Posterior cingulate gyrus (tissue), 11 donors: Measurements from ENCODE around the gene RFX7.
"Not testable (repeated sequence)": the region's sequence is repeated elsewhere in the genome, so short reads cannot be mapped to it uniquely, and the experiment has no call there.

Experiments
- DNase-seq, 10 donors: peaks; one replicate each; pipeline versions ENCODE4 v3.0.0 to v3.0.0-alpha.2; 2020 to 2021; ENCODE audit warnings: mixed read lengths in 3 of 10
- intact Hi-C: fragments of 100-400 bp; cut with DNase I; formaldehyde crosslinking; loops from one replicate; pipeline ENCODE4 v1.15.1; 2023

RFX7 gene

GRCh38 chr15:56154768-56155167, 88.9 kb downstream of the RFX7 start:
- intact Hi-C loops, DNase-seq: not testable (repeated sequence)

DNA sequence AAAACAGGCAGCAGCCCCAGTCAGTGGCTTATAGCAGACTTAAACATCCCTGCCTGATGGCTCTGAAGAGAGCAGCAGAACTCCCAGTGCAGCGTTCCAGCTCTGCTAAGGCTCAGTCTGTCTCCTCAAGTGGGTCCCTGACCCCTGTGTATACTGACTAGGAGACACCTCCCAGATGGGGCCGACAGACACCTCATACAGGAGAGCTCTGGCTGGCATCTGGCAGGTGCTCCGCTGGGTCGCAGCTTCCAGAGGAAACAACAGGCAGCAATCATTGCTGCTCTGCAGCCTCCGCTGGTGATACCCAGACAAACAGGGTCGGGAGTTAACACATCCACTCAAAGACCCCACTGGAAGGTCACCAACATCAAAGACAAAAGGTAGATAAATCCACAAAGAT, 93.5 kb downstream of the RFX7 start:
- intact Hi-C loops, result no loop called here
- DNase-seq, result peak in 3 of 10 donors; percentile 41 to 72 (median 45)

DNA sequence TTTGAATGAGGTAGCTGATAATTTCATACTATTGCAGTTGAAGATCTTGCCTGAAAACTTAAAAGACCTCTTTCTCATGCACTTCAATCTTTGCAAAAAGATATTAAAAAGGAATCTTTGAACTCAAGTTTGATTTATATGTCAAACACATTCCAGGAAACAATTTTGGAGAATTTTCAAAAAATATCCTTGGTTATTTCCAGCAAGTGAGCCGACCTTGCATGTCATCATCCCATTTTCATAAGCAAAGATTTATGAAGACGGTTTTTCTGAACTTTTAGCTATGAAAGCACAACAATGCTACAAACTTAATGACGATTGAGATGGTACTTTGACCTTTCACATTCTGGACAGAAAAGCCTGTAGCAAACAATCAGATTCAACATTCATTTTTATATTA, 95.6 kb downstream of the RFX7 start:
- intact Hi-C loops, result no loop called here
- no peak for DNase-seq

- intact Hi-C loops, result no loop called here
- no peak for DNase-seq
Observed at GRCh38 chr15:56146756-56147155, 96.9 kb downstream of the RFX7 start.

- no peak for DNase-seq
Observed at GRCh38 chr15:56128081-56128480, 115.6 kb downstream of the RFX7 start.

GRCh38 chr15:56126409-56126808, 117.3 kb downstream of the RFX7 start:
- no peak for DNase-seq
- intact Hi-C loops, result no loop called here

More at GRCh38 chr15:56128081-56128480, 115.6 kb downstream of the RFX7 start:
- intact Hi-C loops, result no loop called here

GRCh38 chr15:56124391-56124790, 119.3 kb downstream of the RFX7 start:
- DNase-seq, result no peak
- intact Hi-C loops, result no loop called here

GRCh38 chr15:56105855-56106254, 137.8 kb downstream of the RFX7 start:
- intact Hi-C loops, result no loop called here
- DNase-seq, result no peak

DNA sequence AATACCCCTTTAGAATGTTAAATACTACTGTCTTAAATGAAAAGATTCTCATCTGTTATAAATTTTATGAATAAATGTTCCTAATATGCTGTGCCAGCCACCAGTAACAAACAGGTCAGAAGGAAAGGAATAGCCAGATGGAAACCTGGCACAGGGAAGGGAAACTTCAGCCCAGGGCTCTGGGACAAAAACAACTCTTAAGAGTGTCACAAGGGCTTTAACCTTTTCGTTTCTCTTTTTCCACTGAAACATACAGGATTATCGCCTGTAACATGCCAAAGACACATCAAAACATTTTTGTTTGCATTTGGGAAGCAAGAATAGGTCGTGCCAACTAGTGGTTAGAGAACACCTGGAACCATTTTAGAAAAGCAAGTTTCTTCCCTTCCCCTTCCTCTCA, 141.2 kb downstream of the RFX7 start:
- DNase-seq, result no peak
- intact Hi-C loops, result no loop called here

GRCh38 chr15:56099311-56099710, 144.4 kb downstream of the RFX7 start:
- intact Hi-C loops, result no loop called here
- DNase-seq, result no peak

GRCh38 chr15:56098195-56098863, 145.3 kb downstream of the RFX7 start:
- intact Hi-C loops, result no loop called here
- DNase-seq, result no peak

DNA sequence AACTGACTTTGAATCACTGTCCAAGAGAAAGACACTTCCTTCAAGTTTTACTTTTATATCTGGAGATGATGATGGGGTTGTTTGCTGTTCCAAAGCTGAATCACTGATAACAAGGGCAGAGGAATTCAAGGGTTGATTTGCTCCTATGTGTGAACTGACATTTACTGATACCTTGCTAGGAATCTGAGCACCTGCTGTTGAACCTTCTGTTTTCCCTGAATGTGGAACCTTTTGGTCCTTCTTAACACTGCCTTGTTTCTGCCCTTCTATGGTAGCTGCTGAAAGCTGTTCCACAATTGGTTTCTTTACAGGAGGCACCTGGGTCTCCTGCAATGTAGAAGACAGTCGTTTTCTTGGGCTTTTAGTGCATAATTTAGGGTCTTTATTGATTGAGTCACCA, 148.3 kb downstream of the RFX7 start:
- intact Hi-C loops, result no loop called here
- no peak for DNase-seq

- intact Hi-C loops, result no loop called here
- DNase-seq, result no peak
Observed at GRCh38 chr15:56094171-56094570, 149.5 kb downstream of the RFX7 start.

DNA sequence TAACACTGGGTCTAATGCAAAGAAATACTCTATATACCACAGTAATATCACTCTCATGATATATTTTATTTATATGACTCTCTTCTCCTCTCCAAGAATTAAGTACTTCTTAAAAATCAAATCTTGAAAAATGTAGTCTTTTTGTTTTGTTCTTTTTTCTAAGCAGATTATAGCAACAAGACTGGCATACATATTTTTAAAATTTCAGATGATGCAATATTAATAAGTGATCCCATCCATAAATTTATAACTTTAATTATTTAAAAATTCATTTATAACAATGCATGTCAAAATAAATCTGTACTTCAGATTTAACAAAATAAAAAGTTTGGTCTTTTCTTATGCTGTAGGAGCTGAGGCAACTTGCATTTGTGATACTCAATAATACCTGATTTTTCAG, 155.3 kb downstream of the RFX7 start:
- intact Hi-C loops, result no loop called here
- no peak for DNase-seq

DNA sequence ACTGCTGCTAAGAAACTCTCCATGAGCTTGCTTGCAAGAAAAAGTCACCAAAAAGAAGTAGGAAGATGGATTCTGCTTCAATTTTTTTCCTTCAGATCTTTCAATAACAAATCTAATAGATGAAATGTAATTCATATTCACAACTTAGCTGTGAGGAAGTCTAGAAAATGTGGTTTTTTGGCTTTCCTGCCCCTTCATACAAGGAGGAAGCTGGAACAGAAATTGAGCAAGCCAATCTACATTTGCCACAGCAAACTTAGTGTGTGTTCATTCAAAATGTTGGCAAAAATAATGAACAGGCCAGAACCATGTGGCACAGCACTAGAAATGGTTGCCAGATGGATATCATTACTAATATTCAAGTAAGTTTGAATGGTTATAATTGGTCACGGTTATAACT, 157.1 kb downstream of the RFX7 start:
- intact Hi-C loops, result no loop called here

GRCh38 chr15:56082263-56082761, 161.4 kb downstream of the RFX7 start:
- DNase-seq, result no peak
- intact Hi-C loops, result no loop called here

More for the DNA sequence above, 157.1 kb downstream of the RFX7 start:
- no peak for DNase-seq

DNA sequence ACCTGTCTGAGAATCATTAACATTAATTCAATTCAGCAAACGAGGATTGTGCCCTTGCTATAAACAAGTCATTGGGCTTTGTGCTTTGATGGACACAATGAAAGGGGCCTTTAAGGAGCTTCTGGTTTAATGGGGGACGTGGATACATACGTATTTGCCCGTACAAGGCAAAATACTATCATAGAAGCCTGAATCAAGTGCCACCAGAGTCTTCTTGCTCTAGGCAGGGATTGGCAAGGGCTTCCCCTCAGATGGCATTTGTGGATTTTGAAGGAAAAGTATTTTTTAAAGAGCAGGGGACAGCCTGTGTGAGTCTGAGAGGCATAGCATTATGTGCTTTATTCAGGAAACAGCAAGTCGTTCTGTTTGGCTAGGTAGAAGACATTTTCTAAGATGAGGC, 166.6 kb downstream of the RFX7 start:
- DNase-seq, result no peak
- intact Hi-C loops, result no loop called here

GRCh38 chr15:56076640-56077039, 167.0 kb downstream of the RFX7 start:
- no peak for DNase-seq
- intact Hi-C loops, result no loop called here

DNA sequence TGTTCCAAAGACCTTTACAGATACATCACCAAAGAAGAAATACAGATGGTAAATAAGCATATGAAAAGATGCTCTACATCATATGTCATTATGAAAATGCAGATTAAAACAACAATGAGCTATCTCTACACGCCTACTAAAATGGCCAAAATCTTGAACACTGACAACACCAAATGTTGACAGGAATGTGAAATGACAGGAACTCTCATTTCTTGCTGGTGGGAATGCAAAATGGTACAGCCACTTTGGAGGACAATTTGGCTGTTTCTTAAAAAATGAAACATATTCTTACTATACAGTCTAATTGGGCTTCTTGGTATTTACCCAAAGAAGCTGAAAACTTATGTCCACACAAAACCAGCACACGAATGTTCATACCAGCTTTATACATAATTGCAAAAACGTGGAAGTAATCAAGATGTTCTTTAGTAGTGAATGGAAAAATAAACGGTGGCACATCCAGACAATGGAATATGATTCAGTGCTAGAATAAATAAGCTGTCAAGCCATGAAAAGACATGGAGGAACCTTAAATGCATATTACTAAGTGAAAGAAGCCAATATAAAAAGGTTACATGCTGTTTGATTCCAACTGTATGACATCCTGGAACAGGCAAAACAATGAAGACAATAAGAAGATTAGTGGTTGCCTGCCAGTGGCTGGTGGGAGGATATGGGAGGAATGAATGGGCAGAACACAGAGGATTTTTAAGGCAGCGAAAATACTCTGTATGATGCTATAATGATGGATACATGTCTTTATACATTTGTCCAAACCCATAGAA, 169.0 kb downstream of the RFX7 start:
- no peak for DNase-seq
- intact Hi-C loops, result no loop called here

GRCh38 chr15:56064152-56064551, 179.5 kb downstream of the RFX7 start:
- DNase-seq, result no peak
- intact Hi-C loops, result no loop called here

GRCh38 chr15:56059716-56060115, 184.0 kb downstream of the RFX7 start:
- no peak for DNase-seq
- intact Hi-C loops, result no loop called here

GRCh38 chr15:56058986-56059385, 184.7 kb downstream of the RFX7 start:
- DNase-seq, result no peak
- intact Hi-C loops, result no loop called here
